CD4-positive, alpha-beta memory T cell (primary cell): Measurements from ENCODE around the gene BUB1B. TPM values are rescaled to one million over a fixed set of nuclear protein-coding genes. Genes with fewer than 3 reads are reported as not detected.

Experiments
- CTCF ChIA-PET: fragments of 350-600 bp; sonication (Branson Sonifier 250); formaldehyde crosslinking; loops from one replicate; lab custom pipeline; 2021; ENCODE audit warnings: inconsistent platforms; ENCODE audit not compliant: partially characterized antibody; lab: Charles Lee
- POLR2A ChIA-PET: fragments of 350-600 bp; sonication (Branson Sonifier 250); formaldehyde crosslinking; loops from one replicate; lab custom pipeline; 2021; ENCODE audit not compliant: partially characterized antibody; lab: Charles Lee
- DNase-seq, 5 donors: peaks; one replicate each; pipeline versions ENCODE4 v3.0.0 to v3.0.0-alpha.2; 2020 to 2022; ENCODE audit warnings: mixed read lengths in 1 of 5
- H3K27ac ChIP-seq: one replicate; pipeline ENCODE4 v1.7.0; 2013; ENCODE audit warnings: low read depth, low read length
- H3K27me3 ChIP-seq: 2 replicates; pipeline ENCODE4 v1.7.0; 2013; ENCODE audit warnings: mild to moderate bottlenecking, low read length, moderate library complexity; ENCODE audit not compliant: insufficient read depth
- H3K36me3 ChIP-seq: 2 replicates; pipeline ENCODE4 v1.7.0; 2013; ENCODE audit warnings: mild to moderate bottlenecking, low read length, moderate library complexity; ENCODE audit not compliant: insufficient read depth
- H3K4me1 ChIP-seq: 2 replicates; pipeline ENCODE4 v1.7.0; 2013; ENCODE audit warnings: mild to moderate bottlenecking, low read length, moderate library complexity; ENCODE audit not compliant: insufficient read depth
- H3K4me3 ChIP-seq, 2 donors: one replicate each; pipeline ENCODE4 v1.7.0; 2013; ENCODE audit warnings: low read length in 2 of 2, mild to moderate bottlenecking in 1 of 2
- H3K9me3 ChIP-seq, 2 donors: one replicate each; pipeline ENCODE4 v1.7.0; 2013; ENCODE audit warnings: low read length in 2 of 2, control low read depth in 1 of 2; ENCODE audit not compliant: control insufficient read depth in 1 of 2
- H3K27ac Mint-ChIP-seq, 7 donors: one replicate each; pipeline ENCODE4 v1.8.0; 2020 to 2021; ENCODE audit warnings: mixed read lengths in 7 of 7, mild to moderate bottlenecking in 6 of 7, inconsistent platforms in 3 of 7, moderate library complexity in 3 of 7
- H3K27me3 Mint-ChIP-seq, 2 donors: one replicate each; pipeline ENCODE4 v1.8.0; 2020 to 2021; ENCODE audit warnings: mixed read lengths in 2 of 2
- H3K36me3 Mint-ChIP-seq, 2 donors: one replicate each; pipeline ENCODE4 v1.8.0; 2020 to 2021; ENCODE audit warnings: mixed read lengths in 2 of 2, inconsistent platforms in 1 of 2, mild to moderate bottlenecking in 1 of 2
- H3K4me1 Mint-ChIP-seq, 4 donors: one replicate each; pipeline ENCODE4 v1.8.0; 2020 to 2021; ENCODE audit warnings: mixed read lengths in 4 of 4, mild to moderate bottlenecking in 1 of 4
- H3K4me3 Mint-ChIP-seq, 8 donors: one replicate each; pipeline ENCODE4 v1.8.0; 2020 to 2021; ENCODE audit warnings: mixed read lengths in 8 of 8, mild to moderate bottlenecking in 7 of 8, moderate library complexity in 6 of 8, inconsistent platforms in 3 of 8
- H3K9me3 Mint-ChIP-seq, 8 donors: one replicate each; pipeline ENCODE4 v1.8.0; 2020 to 2021; ENCODE audit warnings: mixed read lengths in 8 of 8, mild to moderate bottlenecking in 5 of 8, inconsistent platforms in 3 of 8, moderate library complexity in 1 of 8
- intact Hi-C: fragments of 100-400 bp; cut with micrococcal nuclease; formaldehyde crosslinking; loops from one replicate; pipeline ENCODE4 v1.15.1; 2023
- polyA plus RNA-seq, 2 donors: library from polyadenylated mRNA; unstranded; fragments of 300-500 nt; fragmentation: Illumina TruSeq; gene quantifications; one replicate each; pipeline ENCODE4 v1.2.3, GENCODE V29; 2021
- total RNA-seq, 2 experiments: library from RNA; stranded (reverse); gene quantifications; one replicate each; pipeline ENCODE4 v1.2.3, GENCODE V29; 2021

The BUB1B gene
- total and polyA plus RNA-seq, 4 experiments from 2014 or later = 0.40 to 0.89 (median 0.55) TPM; not detected in 1

GRCh38 chr15:40245666-40246450, 85.0 kb downstream of the BUB1B start:
- Histone ChIP-seq H3K4me1 (no peaks in the 10 kb centered on the region), H3K27me3 (no peaks in the 10 kb centered on the region), H3K4me3 (no peak overlapping the region), H3K36me3 (no peaks in the 10 kb centered on the region), H3K9me3 (no peaks in the 10 kb centered on the region), H3K27ac (no peak overlapping the region)
- H3K36me3 Mint-ChIP-seq = no peaks in the 10 kb centered on the region
- no peak for DNase-seq
- H3K27me3 Mint-ChIP-seq = no peaks in the 10 kb centered on the region
- H3K4me1 Mint-ChIP-seq = no peaks in the 10 kb centered on the region
- ChIA-PET CTCF (interaction anchor here (0.7 to 1.0 kb wide), 2 partner anchors 8 to 28 kb away, joined by 3 to 5 read pairs; no protein-coding TSS in a partner anchor), POLR2A (no interaction called here)
- no peak overlapping the region for H3K4me3 Mint-ChIP-seq
- H3K9me3 Mint-ChIP-seq = peaks cover 0 to 1% (median 0%) of the 10 kb centered on the region in 8 donors
- no peak overlapping the region for H3K27ac Mint-ChIP-seq
- intact Hi-C loops = no loop called here

DNA sequence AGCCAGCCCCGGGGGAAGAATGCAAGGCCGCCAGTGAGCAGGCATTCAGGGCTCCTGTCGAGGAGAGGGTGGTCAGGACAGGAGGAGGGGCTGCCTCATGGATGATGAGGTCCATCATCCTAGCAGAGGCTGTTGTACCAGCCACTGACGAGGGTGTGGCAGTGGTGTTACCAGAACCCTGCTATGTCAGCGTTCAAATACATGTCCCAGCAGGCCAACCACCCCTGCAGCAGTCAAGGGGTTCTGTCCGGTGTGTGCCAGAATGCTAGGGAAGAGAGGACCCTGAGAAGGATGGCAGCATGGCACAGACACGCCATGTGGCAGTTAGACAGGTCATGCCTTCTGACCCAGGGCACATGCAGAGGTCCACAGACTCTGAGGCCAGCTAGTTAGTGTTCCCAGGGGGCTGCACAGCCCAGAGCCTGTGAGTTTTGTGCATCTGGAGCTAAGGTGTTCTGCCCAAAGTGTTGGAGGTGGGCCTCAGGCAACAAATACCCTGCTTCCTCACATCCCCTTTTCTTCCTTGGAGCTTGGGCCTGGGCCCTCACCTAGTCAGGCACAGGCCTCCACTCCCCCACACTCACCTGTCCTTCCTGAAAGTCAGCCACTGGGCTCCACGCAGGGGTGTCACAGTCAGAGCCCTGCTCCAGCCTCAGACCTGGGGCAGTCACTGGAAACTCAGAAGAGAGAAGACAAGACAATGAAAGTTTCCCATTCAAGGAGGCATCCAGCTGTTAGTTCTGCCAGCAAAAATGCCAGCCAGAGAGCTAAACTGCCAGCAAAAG, 85.8 kb downstream of the BUB1B start:
- no peak overlapping the region for H3K27ac ChIP-seq
- no peaks in the 10 kb centered on the region for H3K36me3 ChIP-seq
- H3K27me3 ChIP-seq = no peaks in the 10 kb centered on the region
- ChIA-PET POLR2A (no interaction called here), CTCF (no interaction called here)
- H3K4me1 ChIP-seq = no peaks in the 10 kb centered on the region
- H3K4me1 Mint-ChIP-seq = peaks cover 0 to 6% (median 0%) of the 10 kb centered on the region in 4 donors
- no peak overlapping the region for H3K27ac Mint-ChIP-seq
- no peak for DNase-seq
- no peaks in the 10 kb centered on the region for H3K36me3 Mint-ChIP-seq
- peak overlapping the region in 1 of 8 donors; percentile 1 for H3K4me3 Mint-ChIP-seq
- H3K4me3 ChIP-seq = no peak overlapping the region
- no peaks in the 10 kb centered on the region for H3K9me3 Mint-ChIP-seq
- no peaks in the 10 kb centered on the region for H3K9me3 ChIP-seq
- H3K27me3 Mint-ChIP-seq = peaks cover 2 to 3% of the 10 kb centered on the region in 2 donors
- intact Hi-C loops = no loop called here

DNA sequence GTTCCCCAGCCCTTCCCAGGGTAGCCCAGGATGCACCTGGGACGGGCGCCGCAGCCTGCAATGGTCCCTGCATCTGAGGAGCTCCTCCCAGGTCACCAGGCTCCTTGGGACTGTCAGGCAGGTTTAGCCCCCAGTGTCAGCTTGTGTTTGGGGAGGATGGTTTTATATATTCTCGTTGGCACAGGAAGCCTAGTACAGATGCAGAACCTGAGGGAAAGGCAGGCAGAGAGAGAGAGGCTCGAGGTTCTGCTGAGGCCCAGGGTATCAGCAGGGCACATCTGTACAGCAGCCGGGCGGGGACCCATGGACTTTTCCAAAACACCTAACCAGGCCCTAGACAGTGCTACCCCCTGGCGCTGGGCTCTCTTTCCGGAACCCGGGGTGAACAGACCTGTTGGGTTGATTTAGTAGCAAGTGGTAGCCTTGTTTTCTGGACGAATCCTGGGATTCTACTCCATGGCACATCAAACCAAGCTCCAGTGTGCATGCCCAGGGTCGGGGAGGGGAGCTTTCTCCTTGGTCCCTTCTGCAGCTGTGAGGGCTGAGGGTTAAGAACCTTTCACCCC, 86.6 kb downstream of the BUB1B start:
- Mint-ChIP-seq H3K27me3 (peaks cover 2 to 3% of the 10 kb centered on the region in 2 donors), H3K4me3 (no peak overlapping the region), H3K9me3 (no peaks in the 10 kb centered on the region), H3K36me3 (no peaks in the 10 kb centered on the region), H3K4me1 (peaks cover 0 to 6% (median 0%) of the 10 kb centered on the region in 4 donors), H3K27ac (no peak overlapping the region)
- CTCF ChIA-PET = no interaction called here
- DNase-seq = no peak
- no peaks in the 10 kb centered on the region for H3K27me3 ChIP-seq
- H3K36me3 ChIP-seq = no peaks in the 10 kb centered on the region
- H3K4me1 ChIP-seq = no peaks in the 10 kb centered on the region
- no peaks in the 10 kb centered on the region for H3K9me3 ChIP-seq
- POLR2A ChIA-PET = no interaction called here
- H3K27ac ChIP-seq = no peak overlapping the region
- H3K4me3 ChIP-seq = no peak overlapping the region
- intact Hi-C loops = no loop called here

GRCh38 chr15:40248006-40248783, 87.3 kb downstream of the BUB1B start:
- H3K4me1 Mint-ChIP-seq = peaks cover 0 to 10% (median 3%) of the 10 kb centered on the region in 4 donors
- CTCF ChIA-PET = no interaction called here

DNA sequence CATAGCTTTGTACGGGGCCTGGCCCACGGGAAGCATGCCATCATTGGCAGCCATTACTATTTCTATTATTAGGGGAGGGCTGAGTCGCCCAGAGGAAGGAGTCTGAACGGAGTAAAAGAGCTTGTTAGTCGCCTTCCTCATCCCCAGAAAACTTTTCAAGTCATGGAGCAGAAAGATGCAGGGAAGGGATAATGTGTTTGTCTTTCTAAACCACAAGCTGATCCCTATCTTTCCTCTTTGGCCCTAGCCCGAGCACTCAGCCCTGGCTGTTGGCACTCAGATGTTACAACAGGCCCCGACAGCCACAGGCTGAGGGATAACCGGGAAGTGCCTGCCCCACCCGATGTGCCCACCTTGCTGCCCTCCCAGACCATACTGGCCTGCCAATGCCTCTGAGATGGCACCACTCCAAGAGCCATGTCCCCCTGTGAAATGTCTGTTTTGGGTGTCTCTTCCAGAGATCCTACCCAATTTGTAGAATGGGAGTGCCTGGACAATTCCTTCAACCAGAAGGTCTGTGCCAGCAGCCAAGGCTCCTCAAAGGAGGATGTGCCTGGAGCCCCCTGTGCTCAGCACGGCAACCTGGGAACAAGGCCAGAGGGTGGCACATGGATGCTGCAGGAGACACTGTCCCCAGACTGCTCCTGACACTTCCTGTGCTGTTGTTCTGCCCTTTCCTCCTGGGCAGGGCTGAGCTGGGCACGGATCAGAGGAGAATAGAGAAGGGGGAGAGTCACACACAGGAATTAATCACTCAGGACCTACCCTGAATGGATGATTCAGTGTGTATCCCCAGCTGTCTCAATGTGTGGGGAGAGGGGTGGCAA, 88.8 kb downstream of the BUB1B start:
- ChIA-PET POLR2A (no interaction called here), CTCF (interaction anchor here (1.7 kb wide), 1 partner anchor 33 kb away, joined by 4 read pairs; no protein-coding TSS in a partner anchor)
- intact Hi-C loops = no loop called here
- no peaks in the 10 kb centered on the region for H3K36me3 Mint-ChIP-seq
- H3K27ac ChIP-seq = no peak overlapping the region
- H3K4me3 ChIP-seq = no peak overlapping the region
- H3K4me3 Mint-ChIP-seq = no peak overlapping the region
- peaks cover 16% of the 10 kb centered on the region in 2 donors for H3K27me3 Mint-ChIP-seq
- peaks cover 2 to 17% (median 7%) of the 10 kb centered on the region in 4 donors for H3K4me1 Mint-ChIP-seq
- H3K36me3 ChIP-seq = no peaks in the 10 kb centered on the region
- H3K9me3 Mint-ChIP-seq = peaks cover 0 to 1% (median 0%) of the 10 kb centered on the region in 8 donors
- H3K4me1 ChIP-seq = peaks cover 5% of the 10 kb centered on the region
- no peaks in the 10 kb centered on the region for H3K9me3 ChIP-seq
- peaks cover 7% of the 10 kb centered on the region for H3K27me3 ChIP-seq
- H3K27ac Mint-ChIP-seq = peak overlapping the region in 1 of 7 donors; percentile 20
- no peak for DNase-seq

More at GRCh38 chr15:40248006-40248783, 87.3 kb downstream of the BUB1B start:
- H3K27me3 Mint-ChIP-seq = peaks cover 4 to 7% of the 10 kb centered on the region in 2 donors
- intact Hi-C loops = no loop called here
- no peaks in the 10 kb centered on the region for H3K9me3 ChIP-seq
- no peaks in the 10 kb centered on the region for H3K36me3 ChIP-seq
- no peaks in the 10 kb centered on the region for H3K9me3 Mint-ChIP-seq
- no peak for DNase-seq
- peaks cover 3% of the 10 kb centered on the region for H3K4me1 ChIP-seq
- peaks cover under 1% of the 10 kb centered on the region for H3K27me3 ChIP-seq
- no peaks in the 10 kb centered on the region for H3K36me3 Mint-ChIP-seq
- H3K27ac Mint-ChIP-seq = no peak overlapping the region
- no peak overlapping the region for H3K4me3 Mint-ChIP-seq
- no peak overlapping the region for H3K4me3 ChIP-seq
- H3K27ac ChIP-seq = no peak overlapping the region
- POLR2A ChIA-PET = no interaction called here

DNA sequence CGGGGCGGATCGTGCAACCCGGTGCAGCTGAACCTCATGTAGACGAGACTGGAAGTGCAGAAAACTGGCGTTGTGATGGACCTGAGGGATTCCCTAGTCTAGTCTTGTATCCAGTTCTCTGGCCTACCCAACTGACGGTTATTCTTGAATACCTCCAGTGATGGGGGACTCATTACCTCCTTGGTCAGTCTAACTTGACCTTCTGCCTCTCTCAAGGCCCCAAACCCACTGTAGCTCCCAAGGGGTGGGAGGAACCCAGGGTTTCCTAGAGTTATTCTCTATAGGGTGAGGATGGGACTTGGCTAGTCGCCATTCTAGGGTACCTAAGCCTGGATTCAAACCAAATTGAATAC, 89.4 kb downstream of the BUB1B start:
- H3K4me1 Mint-ChIP-seq = peaks cover 2 to 17% (median 7%) of the 10 kb centered on the region in 4 donors
- Histone ChIP-seq H3K27me3 (peaks cover 7% of the 10 kb centered on the region), H3K27ac (no peak overlapping the region), H3K4me1 (peaks cover 5% of the 10 kb centered on the region), H3K9me3 (no peaks in the 10 kb centered on the region), H3K36me3 (no peaks in the 10 kb centered on the region), H3K4me3 (no peak overlapping the region)
- peaks cover 0 to 1% (median 0%) of the 10 kb centered on the region in 8 donors for H3K9me3 Mint-ChIP-seq
- H3K27ac Mint-ChIP-seq = no peak overlapping the region
- ChIA-PET CTCF (interaction anchor here (1.7 kb wide), 1 partner anchor 33 kb away, joined by 4 read pairs; no protein-coding TSS in a partner anchor), POLR2A (no interaction called here)
- intact Hi-C loops = no loop called here
- DNase-seq = no peak
- no peak overlapping the region for H3K4me3 Mint-ChIP-seq
- H3K27me3 Mint-ChIP-seq = peaks cover 16% of the 10 kb centered on the region in 2 donors
- no peaks in the 10 kb centered on the region for H3K36me3 Mint-ChIP-seq
